ENCODE measurements around the gene NPTXR.

DNA sequence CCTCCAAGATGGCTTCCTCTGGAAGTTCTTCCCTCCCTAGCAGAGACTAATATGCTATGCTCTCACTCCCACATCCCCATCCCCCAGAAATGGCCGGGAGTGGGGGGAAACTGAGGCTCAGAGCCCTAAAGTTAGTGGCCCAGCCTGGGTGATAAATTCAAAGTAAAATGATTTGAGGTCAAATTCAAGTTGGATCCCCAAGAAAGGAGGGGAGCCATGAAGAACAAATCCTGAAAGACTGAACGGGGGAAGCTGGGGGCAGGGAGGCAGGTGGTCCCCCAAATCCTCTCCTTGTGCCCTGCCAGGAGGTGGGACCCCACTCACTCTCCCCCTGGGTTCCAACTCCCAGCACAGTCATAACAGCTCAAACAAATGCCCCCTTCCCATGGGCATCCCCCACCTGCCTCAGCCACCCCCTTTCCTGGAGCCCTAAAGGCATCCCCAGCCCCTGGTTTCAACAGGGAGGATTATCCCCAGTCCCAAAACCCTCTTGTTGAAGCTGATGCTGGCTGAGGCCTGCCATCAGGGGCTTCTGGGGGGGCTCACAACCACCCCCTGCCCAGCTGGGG lies 27.0 kb upstream of the NPTXR start:
- no peak for TF ChIP-seq CTCF (IDR thresholded peaks at IDR 0.05 in 2 of 3, conservative IDR thresholded peaks at IDR 0.05 in 1 of 3; ENCODE audit: borderline replicate concordance in 1 of 3, insufficient read depth in 1 of 3, low read depth in 2 of 3, low read length in 2 of 3)
- no peak for TF ChIP-seq JUND (IDR thresholded peaks at IDR 0.05)
- TF ChIP-seq, protein P1, sequence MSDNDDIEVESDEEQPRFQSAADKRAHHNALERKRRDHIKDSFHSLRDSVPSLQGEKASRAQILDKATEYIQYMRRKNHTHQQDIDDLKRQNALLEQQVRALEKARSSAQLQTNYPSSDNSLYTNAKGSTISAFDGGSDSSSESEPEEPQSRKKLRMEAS (IDR thresholded peaks at IDR 0.05) = no peak
- TF ChIP-seq POLR2A (IDR thresholded peaks at IDR 0.05; ENCODE audit: borderline replicate concordance, extremely low read depth, insufficient read depth, insufficient read length) = no peak
- no peak for TF ChIP-seq SIN3A (IDR thresholded peaks at IDR 0.05; ENCODE audit: low read depth)
- no peak for TF ChIP-seq ZFX (IDR thresholded peaks at IDR 0.05)

Data from HCT116 (cell line).